GM12878 (cell line): ENCODE measurements around the gene APOA5.

Experiments
- CREM ChIP-seq: IDR thresholded peaks from 2 replicates; pipeline ENCODE4 v1.6.1; 2014; ENCODE audit warnings: antibody characterized with exemption, low read depth
- EZH2 ChIP-seq: IDR thresholded peaks from 2 replicates; pipeline ENCODE4 v1.6.1; 2012; ENCODE audit warnings: low read depth, mild to moderate bottlenecking, control low read depth, inconsistent platforms, low read length, borderline replicate concordance; ENCODE audit not compliant: control insufficient read depth
- FOS ChIP-seq: IDR thresholded peaks from 3 replicates; pipeline ENCODE4 v1.6.1; 2011; ENCODE audit warnings: borderline replicate concordance; ENCODE audit not compliant: insufficient read length; ENCODE audit errors: extremely low read depth
- GABPA ChIP-seq: IDR thresholded peaks from 2 replicates; pipeline ENCODE4 v1.6.1; 2014; ENCODE audit warnings: antibody characterized with exemption, low read depth, mild to moderate bottlenecking, inconsistent platforms
- MYC ChIP-seq: IDR thresholded peaks from 2 replicates; pipeline ENCODE4 v1.6.1; 2011; ENCODE audit warnings: mild to moderate bottlenecking, low read length, moderate library complexity, inconsistent platforms; ENCODE audit not compliant: insufficient read depth, insufficient replicate concordance, insufficient read length, severe bottlenecking
- NFIC ChIP-seq: IDR thresholded peaks from 2 replicates; pipeline ENCODE4 v1.6.1; 2012; ENCODE audit warnings: low read depth, mild to moderate bottlenecking, inconsistent platforms, low read length, moderate library complexity
- NFYB ChIP-seq: IDR thresholded peaks from 2 replicates; pipeline ENCODE4 v1.6.1; 2011; ENCODE audit warnings: low read depth, mild to moderate bottlenecking, low read length, improper control_type of control experiment, moderate library complexity; ENCODE audit not compliant: insufficient read depth
- RFX5 ChIP-seq: IDR thresholded peaks from 2 replicates; pipeline ENCODE4 v1.6.1; 2011; ENCODE audit warnings: low read depth, low read length, improper control_type of control experiment
- ZNF274 ChIP-seq: IDR thresholded peaks from one replicate; pipeline ENCODE4 v1.8.0; 2011; ENCODE audit not compliant: insufficient read length, insufficient read depth
- TF ChIP-seq, protein P1 (sequence below): fragments of 450-650 bp; IDR thresholded peaks from 2 replicates; pipeline ENCODE4 v1.6.1; 2016; ENCODE audit warnings: mild to moderate bottlenecking, moderate library complexity, borderline replicate concordance
- TF ChIP-seq, protein P2 (sequence below), 3 experiments: IDR thresholded peaks in 2 of 3; conservative IDR thresholded peaks in 1 of 3; 2 replicates each; pipeline ENCODE4 v1.5.1; 2011; ENCODE audit warnings: low read depth in 3 of 3, low read length in 3 of 3, mild to moderate bottlenecking in 3 of 3, control low read depth in 2 of 3, moderate library complexity in 2 of 3, inconsistent platforms in 1 of 3, mixed read lengths in 1 of 3; ENCODE audit not compliant: control insufficient read depth in 2 of 3, insufficient read depth in 1 of 3; ENCODE audit errors: extremely low read depth in 1 of 3
- TF ChIP-seq, protein P3 (sequence below): fragments of 450-650 bp; IDR thresholded peaks from 2 replicates; pipeline ENCODE4 v1.6.1; 2014; ENCODE audit warnings: mild to moderate bottlenecking

DNA sequence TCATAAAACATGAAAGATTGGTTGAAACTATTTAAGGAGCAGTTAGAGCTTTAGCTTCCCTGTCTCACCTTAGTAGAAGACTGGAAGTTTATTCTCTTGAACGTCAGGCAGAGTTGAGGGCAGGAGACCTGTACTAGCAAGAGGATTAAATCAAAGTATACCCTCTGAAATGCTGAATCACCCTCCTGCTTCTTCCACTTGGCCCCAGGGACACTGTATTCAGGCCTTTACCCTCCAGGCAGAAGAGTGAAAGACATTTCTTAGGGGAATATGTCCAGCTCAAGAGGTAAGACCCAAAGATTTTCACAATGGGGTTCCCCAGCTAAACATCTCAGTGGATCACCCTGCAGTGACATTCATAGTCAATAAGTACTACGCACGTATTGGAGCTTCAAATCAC is 19.5 kb upstream of the APOA5 start:
- TF ChIP-seq, protein P1, sequence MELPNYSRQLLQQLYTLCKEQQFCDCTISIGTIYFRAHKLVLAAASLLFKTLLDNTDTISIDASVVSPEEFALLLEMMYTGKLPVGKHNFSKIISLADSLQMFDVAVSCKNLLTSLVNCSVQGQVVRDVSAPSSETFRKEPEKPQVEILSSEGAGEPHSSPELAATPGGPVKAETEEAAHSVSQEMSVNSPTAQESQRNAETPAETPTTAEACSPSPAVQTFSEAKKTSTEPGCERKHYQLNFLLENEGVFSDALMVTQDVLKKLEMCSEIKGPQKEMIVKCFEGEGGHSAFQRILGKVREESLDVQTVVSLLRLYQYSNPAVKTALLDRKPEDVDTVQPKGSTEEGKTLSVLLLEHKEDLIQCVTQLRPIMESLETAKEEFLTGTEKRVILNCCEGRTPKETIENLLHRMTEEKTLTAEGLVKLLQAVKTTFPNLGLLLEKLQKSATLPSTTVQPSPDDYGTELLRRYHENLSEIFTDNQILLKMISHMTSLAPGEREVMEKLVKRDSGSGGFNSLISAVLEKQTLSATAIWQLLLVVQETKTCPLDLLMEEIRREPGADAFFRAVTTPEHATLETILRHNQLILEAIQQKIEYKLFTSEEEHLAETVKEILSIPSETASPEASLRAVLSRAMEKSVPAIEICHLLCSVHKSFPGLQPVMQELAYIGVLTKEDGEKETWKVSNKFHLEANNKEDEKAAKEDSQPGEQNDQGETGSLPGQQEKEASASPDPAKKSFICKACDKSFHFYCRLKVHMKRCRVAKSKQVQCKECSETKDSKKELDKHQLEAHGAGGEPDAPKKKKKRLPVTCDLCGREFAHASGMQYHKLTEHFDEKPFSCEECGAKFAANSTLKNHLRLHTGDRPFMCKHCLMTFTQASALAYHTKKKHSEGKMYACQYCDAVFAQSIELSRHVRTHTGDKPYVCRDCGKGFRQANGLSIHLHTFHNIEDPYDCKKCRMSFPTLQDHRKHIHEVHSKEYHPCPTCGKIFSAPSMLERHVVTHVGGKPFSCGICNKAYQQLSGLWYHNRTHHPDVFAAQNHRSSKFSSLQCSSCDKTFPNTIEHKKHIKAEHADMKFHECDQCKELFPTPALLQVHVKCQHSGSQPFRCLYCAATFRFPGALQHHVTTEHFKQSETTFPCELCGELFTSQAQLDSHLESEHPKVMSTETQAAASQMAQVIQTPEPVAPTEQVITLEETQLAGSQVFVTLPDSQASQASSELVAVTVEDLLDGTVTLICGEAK = no peak
- TF ChIP-seq, protein P2, sequence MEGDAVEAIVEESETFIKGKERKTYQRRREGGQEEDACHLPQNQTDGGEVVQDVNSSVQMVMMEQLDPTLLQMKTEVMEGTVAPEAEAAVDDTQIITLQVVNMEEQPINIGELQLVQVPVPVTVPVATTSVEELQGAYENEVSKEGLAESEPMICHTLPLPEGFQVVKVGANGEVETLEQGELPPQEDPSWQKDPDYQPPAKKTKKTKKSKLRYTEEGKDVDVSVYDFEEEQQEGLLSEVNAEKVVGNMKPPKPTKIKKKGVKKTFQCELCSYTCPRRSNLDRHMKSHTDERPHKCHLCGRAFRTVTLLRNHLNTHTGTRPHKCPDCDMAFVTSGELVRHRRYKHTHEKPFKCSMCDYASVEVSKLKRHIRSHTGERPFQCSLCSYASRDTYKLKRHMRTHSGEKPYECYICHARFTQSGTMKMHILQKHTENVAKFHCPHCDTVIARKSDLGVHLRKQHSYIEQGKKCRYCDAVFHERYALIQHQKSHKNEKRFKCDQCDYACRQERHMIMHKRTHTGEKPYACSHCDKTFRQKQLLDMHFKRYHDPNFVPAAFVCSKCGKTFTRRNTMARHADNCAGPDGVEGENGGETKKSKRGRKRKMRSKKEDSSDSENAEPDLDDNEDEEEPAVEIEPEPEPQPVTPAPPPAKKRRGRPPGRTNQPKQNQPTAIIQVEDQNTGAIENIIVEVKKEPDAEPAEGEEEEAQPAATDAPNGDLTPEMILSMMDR (IDR thresholded peaks at IDR 0.05 in 2 of 3, conservative IDR thresholded peaks at IDR 0.05 in 1 of 3; ENCODE audit: control insufficient read depth in 2 of 3, extremely low read depth in 1 of 3, insufficient read depth in 1 of 3, low read depth in 3 of 3, low read length in 3 of 3) = no peak
- TF ChIP-seq EZH2 (no peak), FOS (no peak), ZNF274 (no peak), GABPA (no peak), NFYB (no peak), MYC (no peak), RFX5 (no peak), CREM (no peak), NFIC (no peak)
- TF ChIP-seq, protein P3, sequence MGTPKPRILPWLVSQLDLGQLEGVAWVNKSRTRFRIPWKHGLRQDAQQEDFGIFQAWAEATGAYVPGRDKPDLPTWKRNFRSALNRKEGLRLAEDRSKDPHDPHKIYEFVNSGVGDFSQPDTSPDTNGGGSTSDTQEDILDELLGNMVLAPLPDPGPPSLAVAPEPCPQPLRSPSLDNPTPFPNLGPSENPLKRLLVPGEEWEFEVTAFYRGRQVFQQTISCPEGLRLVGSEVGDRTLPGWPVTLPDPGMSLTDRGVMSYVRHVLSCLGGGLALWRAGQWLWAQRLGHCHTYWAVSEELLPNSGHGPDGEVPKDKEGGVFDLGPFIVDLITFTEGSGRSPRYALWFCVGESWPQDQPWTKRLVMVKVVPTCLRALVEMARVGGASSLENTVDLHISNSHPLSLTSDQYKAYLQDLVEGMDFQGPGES = no peak
